ENCODE data around the gene RFPL2. TPM values are rescaled to one million over a fixed set of nuclear protein-coding genes. Genes with fewer than 3 reads are reported as not detected.

RFPL2 gene
- polyA plus RNA-seq, 4 donors, result 0.10 to 0.19 TPM; not detected in 2

DNA sequence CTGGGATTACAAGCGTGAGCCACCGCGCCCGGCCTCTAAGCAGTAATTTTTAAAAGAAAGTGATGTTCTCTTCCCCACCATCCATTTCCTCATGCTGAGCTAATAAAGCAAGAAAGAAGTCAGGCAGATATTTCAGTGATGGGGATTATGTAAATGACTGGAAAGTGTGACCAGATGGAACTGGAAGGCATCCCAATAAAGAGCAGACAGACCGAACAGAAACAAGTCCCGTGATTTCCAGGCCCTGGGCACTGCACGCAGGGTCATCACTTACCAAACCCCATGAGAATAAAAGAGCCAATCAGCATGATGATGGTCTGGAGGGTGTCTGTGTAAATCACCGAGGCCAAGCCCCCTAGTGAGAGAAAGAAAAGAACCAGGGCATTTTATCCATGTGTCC lies 32.1 kb upstream of the RFPL2 start:
- 78 to 92% (median 84%) methylated on average over 8 of the region's 8 CpGs for WGBS, 3 donors
- no peak for FAIRE-seq
- H3K9me3 ChIP-seq (ENCODE audit: control insufficient read depth in 2 of 2, insufficient read depth in 1 of 2, low read depth in 1 of 2, low read length in 1 of 2), result no peaks in the 10 kb centered on the region
- H3K4me3 ChIP-seq (ENCODE audit: low read depth in 1 of 3, low read length in 3 of 3), result no peak overlapping the region
- no peaks in the 10 kb centered on the region for H3K27me3 ChIP-seq (ENCODE audit: control insufficient read depth in 3 of 3, insufficient read depth in 3 of 3, low read length in 3 of 3)
- peaks cover 0 to 21% (median 4%) of the 10 kb centered on the region in 3 donors for H3K4me1 ChIP-seq (ENCODE audit: control insufficient read depth in 3 of 3, insufficient read depth in 2 of 3, low read depth in 1 of 3, low read length in 2 of 3)
- H3K27ac ChIP-seq (ENCODE audit: low read depth in 1 of 3, low read length in 2 of 3), result no peak overlapping the region
- no peak for DNase-seq
- H3K36me3 ChIP-seq (ENCODE audit: control insufficient read depth in 3 of 3, insufficient read depth in 2 of 3, low read depth in 1 of 3, low read length in 3 of 3), result peaks cover 0 to 11% (median 0%) of the 10 kb centered on the region in 3 donors

DNA sequence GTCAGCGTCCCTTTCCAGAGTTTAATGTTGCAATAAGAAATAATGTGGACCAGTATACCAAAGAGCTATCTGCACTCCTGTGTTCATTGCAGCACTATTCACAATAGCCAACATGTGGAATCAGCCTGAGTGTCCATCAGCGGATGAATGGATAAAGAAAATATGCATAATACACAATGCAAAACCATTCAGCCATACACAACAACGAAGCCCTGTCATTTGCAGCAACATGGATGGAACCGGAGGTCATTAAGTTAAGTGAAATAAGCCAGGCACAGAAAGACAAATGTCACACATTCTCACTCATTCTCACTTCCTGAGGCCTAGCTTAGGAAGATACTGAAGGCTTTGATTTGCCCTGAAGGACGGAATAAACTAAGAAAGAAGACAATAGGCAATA lies 28.2 kb upstream of the RFPL2 start:
- DNase-seq (no peak), FAIRE-seq (no peak)
- Histone ChIP-seq H3K27me3 (ENCODE audit: control insufficient read depth in 3 of 3, insufficient read depth in 3 of 3, low read length in 3 of 3) (no peaks in the 10 kb centered on the region), H3K27ac (ENCODE audit: low read depth in 1 of 3, low read length in 2 of 3) (no peak overlapping the region), H3K36me3 (ENCODE audit: control insufficient read depth in 3 of 3, insufficient read depth in 2 of 3, low read depth in 1 of 3, low read length in 3 of 3) (peaks cover 0 to 21% (median 0%) of the 10 kb centered on the region in 3 donors), H3K9me3 (ENCODE audit: control insufficient read depth in 2 of 2, insufficient read depth in 1 of 2, low read depth in 1 of 2, low read length in 1 of 2) (no peaks in the 10 kb centered on the region), H3K4me3 (ENCODE audit: low read depth in 1 of 3, low read length in 3 of 3) (no peak overlapping the region), H3K4me1 (ENCODE audit: control insufficient read depth in 3 of 3, insufficient read depth in 2 of 3, low read depth in 1 of 3, low read length in 2 of 3) (peaks cover 0 to 3% (median 0%) of the 10 kb centered on the region in 3 donors)
- 80 to 96% (median 87%) methylated on average over 5 of the region's 5 CpGs for WGBS, 3 donors

DNA sequence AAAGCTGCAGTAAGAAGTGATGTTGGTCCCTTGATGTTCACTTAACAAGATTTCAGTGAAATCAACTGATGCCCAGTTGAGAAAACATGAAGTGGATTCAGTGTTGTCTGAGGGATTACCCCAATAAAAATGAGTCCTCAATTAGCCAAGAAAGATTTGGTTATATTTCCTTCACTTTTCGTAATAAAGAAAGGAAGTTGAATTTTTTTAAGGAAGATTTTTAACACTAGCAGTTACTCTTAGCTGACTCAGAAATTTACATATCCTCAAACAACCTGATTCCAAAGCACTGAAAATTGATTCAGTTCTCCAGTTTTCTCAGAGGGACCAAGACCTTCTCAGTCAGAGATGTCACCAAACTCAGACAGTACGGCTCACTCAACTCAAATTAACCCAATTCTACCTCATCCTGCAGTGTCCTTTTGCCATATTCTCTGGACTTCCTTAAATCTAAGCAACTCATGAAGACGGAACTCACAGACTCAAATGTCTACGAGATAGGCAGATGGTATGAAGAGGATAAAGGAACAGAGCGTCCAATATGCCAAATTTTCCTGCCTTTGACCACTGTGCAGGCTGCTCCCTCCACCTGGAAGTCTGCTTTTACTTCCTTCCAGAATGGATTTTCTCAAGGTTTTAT lies 27.4 kb upstream of the RFPL2 start:
- FAIRE-seq (no peak), DNase-seq (no peak)
- Histone ChIP-seq H3K36me3 (ENCODE audit: control insufficient read depth in 3 of 3, insufficient read depth in 2 of 3, low read depth in 1 of 3, low read length in 3 of 3) (peaks cover 0 to 25% (median 0%) of the 10 kb centered on the region in 3 donors), H3K9me3 (ENCODE audit: control insufficient read depth in 2 of 2, insufficient read depth in 1 of 2, low read depth in 1 of 2, low read length in 1 of 2) (no peaks in the 10 kb centered on the region), H3K4me3 (ENCODE audit: low read depth in 1 of 3, low read length in 3 of 3) (no peak overlapping the region), H3K27me3 (ENCODE audit: control insufficient read depth in 3 of 3, insufficient read depth in 3 of 3, low read length in 3 of 3) (no peaks in the 10 kb centered on the region), H3K4me1 (ENCODE audit: control insufficient read depth in 3 of 3, insufficient read depth in 2 of 3, low read depth in 1 of 3, low read length in 2 of 3) (no peaks in the 10 kb centered on the region), H3K27ac (ENCODE audit: low read depth in 1 of 3, low read length in 2 of 3) (no peak overlapping the region)
- WGBS, 3 donors, result 64 to 90% (median 76%) methylated on average over 5 of the region's 5 CpGs

DNA sequence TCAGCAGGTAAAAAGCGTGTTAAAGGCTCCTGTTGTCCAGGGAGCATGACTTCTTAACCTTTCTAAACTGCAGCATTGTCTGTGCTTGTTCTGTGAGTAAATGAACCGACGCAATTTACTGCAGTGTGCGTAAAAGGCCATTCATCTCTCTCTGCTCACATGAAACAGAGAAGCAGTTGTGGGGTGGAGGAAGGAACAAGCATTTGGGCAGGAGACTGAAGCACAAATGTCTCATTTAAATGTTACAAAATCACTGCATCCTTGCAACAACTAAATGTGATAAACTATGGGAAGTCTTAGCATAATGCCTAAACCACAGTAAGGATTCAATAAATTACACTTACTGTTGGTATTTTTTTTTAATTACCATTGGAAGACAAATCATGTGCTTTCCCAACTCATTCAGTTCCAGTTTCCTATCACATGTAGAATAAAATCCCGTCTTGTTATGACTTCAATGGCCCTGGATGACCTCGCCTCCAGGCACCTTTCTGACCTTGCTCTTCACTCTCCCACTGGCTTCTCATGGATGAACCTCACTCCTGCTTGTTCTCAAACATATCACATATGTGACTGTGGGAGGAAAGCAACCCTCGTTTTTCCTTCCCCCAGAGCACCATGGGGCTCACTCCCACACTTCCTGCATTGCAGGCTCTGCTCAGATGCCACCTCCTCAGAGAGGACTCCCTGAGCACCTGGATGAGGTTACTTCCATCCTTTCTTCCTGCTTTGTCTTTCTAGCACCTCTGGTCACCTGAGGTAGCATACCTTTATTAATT lies 21.6 kb upstream of the RFPL2 start:
- Histone ChIP-seq H3K27me3 (ENCODE audit: control insufficient read depth in 3 of 3, insufficient read depth in 3 of 3, low read length in 3 of 3) (no peaks in the 10 kb centered on the region), H3K4me1 (ENCODE audit: control insufficient read depth in 3 of 3, insufficient read depth in 2 of 3, low read depth in 1 of 3, low read length in 2 of 3) (no peaks in the 10 kb centered on the region), H3K36me3 (ENCODE audit: control insufficient read depth in 3 of 3, insufficient read depth in 2 of 3, low read depth in 1 of 3, low read length in 3 of 3) (peaks cover 0 to 30% (median 0%) of the 10 kb centered on the region in 3 donors), H3K4me3 (ENCODE audit: low read depth in 1 of 3, low read length in 3 of 3) (no peak overlapping the region), H3K27ac (ENCODE audit: low read depth in 1 of 3, low read length in 2 of 3) (no peak overlapping the region), H3K9me3 (ENCODE audit: control insufficient read depth in 2 of 2, insufficient read depth in 1 of 2, low read depth in 1 of 2, low read length in 1 of 2) (no peaks in the 10 kb centered on the region)
- WGBS, 3 donors, result 68 to 82% (median 73%) methylated on average over 7 of the region's 7 CpGs
- FAIRE-seq, result no peak
- no peak for DNase-seq

DNA sequence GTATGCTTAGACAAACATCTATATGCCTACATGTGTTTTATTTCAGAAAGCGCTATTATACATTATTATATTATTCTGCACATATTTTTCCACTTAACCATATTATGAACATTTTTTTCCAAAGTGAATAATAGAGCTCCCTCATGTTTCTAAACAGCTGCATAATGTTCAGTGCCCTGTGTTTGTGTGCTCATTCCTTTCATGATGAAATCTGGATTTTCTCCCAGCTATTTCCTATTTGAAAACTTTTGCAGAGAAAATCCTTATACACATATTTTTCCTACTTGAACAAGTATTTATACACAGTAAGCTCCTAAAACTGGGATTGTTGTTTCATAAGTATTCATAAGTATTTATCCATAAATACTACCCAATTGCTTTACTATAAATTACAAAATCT lies 18.1 kb upstream of the RFPL2 start:
- no peaks in the 10 kb centered on the region for H3K9me3 ChIP-seq (ENCODE audit: control insufficient read depth in 2 of 2, insufficient read depth in 1 of 2, low read depth in 1 of 2, low read length in 1 of 2)
- 70 to 100% (median 98%) methylated on average over 1 of the region's 1 CpG for WGBS, 3 donors
- no peak for DNase-seq
- H3K27me3 ChIP-seq (ENCODE audit: control insufficient read depth in 3 of 3, insufficient read depth in 3 of 3, low read length in 3 of 3), result no peaks in the 10 kb centered on the region
- H3K4me3 ChIP-seq (ENCODE audit: low read depth in 1 of 3, low read length in 3 of 3), result no peak overlapping the region
- H3K4me1 ChIP-seq (ENCODE audit: control insufficient read depth in 3 of 3, insufficient read depth in 2 of 3, low read depth in 1 of 3, low read length in 2 of 3), result no peaks in the 10 kb centered on the region
- H3K27ac ChIP-seq (ENCODE audit: low read depth in 1 of 3, low read length in 2 of 3), result no peak overlapping the region
- no peak for FAIRE-seq
- peaks cover 0 to 17% (median 0%) of the 10 kb centered on the region in 3 donors for H3K36me3 ChIP-seq (ENCODE audit: control insufficient read depth in 3 of 3, insufficient read depth in 2 of 3, low read depth in 1 of 3, low read length in 3 of 3)

DNA sequence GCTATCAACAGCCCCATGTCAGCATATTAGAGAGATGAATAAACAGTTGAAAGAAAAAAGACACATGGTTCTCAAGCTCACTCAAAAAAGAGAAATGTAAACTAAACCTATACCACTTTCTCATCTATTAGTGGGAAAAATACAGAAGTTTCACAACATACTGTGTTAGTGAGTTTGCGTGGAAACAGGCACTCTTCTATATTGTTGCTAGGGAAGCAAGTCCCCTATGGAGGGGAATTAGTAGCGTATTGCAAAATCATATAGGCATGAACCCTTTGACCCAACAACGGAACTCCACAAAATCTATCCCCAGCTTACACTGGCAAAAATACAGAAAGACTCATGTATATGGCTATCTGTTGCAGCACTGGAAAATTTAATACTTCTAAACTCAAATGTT lies 14.2 kb upstream of the RFPL2 start:
- no peak overlapping the region for H3K4me3 ChIP-seq (ENCODE audit: low read depth in 1 of 3, low read length in 3 of 3)
- peaks cover 0 to 3% (median 0%) of the 10 kb centered on the region in 3 donors for H3K36me3 ChIP-seq (ENCODE audit: control insufficient read depth in 3 of 3, insufficient read depth in 2 of 3, low read depth in 1 of 3, low read length in 3 of 3)
- H3K27ac ChIP-seq (ENCODE audit: low read depth in 1 of 3, low read length in 2 of 3), result no peak overlapping the region
- H3K4me1 ChIP-seq (ENCODE audit: control insufficient read depth in 3 of 3, insufficient read depth in 2 of 3, low read depth in 1 of 3, low read length in 2 of 3), result no peaks in the 10 kb centered on the region
- no peaks in the 10 kb centered on the region for H3K9me3 ChIP-seq (ENCODE audit: control insufficient read depth in 2 of 2, insufficient read depth in 1 of 2, low read depth in 1 of 2, low read length in 1 of 2)
- no peaks in the 10 kb centered on the region for H3K27me3 ChIP-seq (ENCODE audit: control insufficient read depth in 3 of 3, insufficient read depth in 3 of 3, low read length in 3 of 3)
- 87 to 98% (median 92%) methylated on average over 3 of the region's 3 CpGs for WGBS, 3 donors
- DNase-seq, result no peak
- FAIRE-seq, result no peak

DNA sequence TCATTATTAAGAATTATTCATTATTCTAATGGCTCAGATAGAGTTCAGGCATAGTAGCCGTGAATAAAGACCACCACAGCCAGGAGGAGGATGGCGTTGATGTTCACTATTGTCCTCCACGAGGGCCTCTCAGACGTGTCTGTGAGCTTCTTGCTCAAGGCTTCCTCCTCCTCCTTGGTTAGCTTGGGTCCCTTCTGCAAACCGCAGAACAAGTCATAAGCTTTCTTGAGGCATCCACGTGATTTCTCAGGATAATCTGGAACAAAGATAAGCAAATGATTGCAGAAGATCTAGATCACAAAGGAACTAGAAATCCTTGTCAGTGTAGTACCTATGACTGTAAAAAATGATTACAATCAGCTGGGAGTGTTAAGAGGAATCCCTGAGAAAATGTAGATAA lies 13.6 kb upstream of the RFPL2 start:
- H3K27ac ChIP-seq (ENCODE audit: low read depth in 1 of 3, low read length in 2 of 3), result no peak overlapping the region
- FAIRE-seq (no peak), DNase-seq (no peak)
- peaks cover 0 to 3% (median 0%) of the 10 kb centered on the region in 3 donors for H3K36me3 ChIP-seq (ENCODE audit: control insufficient read depth in 3 of 3, insufficient read depth in 2 of 3, low read depth in 1 of 3, low read length in 3 of 3)
- H3K9me3 ChIP-seq (ENCODE audit: control insufficient read depth in 2 of 2, insufficient read depth in 1 of 2, low read depth in 1 of 2, low read length in 1 of 2), result no peaks in the 10 kb centered on the region
- WGBS, 3 donors, result 74 to 76% (median 75%) methylated on average over 6 of the region's 6 CpGs
- no peaks in the 10 kb centered on the region for H3K27me3 ChIP-seq (ENCODE audit: control insufficient read depth in 3 of 3, insufficient read depth in 3 of 3, low read length in 3 of 3)
- no peak overlapping the region for H3K4me3 ChIP-seq (ENCODE audit: low read depth in 1 of 3, low read length in 3 of 3)
- H3K4me1 ChIP-seq (ENCODE audit: control insufficient read depth in 3 of 3, insufficient read depth in 2 of 3, low read depth in 1 of 3, low read length in 2 of 3), result no peaks in the 10 kb centered on the region

DNA sequence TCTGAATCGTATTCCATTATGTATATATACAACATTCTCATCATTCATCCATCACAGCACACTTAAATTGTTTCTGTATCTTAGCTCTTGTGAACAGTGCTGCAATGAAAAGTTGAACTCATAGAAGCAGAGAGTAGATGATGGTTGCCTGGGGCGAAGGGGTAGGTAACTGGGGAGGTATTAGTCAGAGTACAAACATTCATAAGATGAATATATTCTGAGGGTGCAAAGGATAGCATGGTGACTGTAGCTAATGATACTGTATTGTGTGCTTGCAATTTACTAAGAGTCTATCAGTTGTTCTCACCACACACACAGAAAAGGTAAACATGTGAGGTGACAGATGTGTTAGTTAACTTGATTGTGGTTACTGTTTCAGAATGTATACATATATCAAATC lies 12.6 kb upstream of the RFPL2 start:
- peaks cover 0 to 3% (median 0%) of the 10 kb centered on the region in 3 donors for H3K36me3 ChIP-seq (ENCODE audit: control insufficient read depth in 3 of 3, insufficient read depth in 2 of 3, low read depth in 1 of 3, low read length in 3 of 3)
- H3K9me3 ChIP-seq (ENCODE audit: control insufficient read depth in 2 of 2, insufficient read depth in 1 of 2, low read depth in 1 of 2, low read length in 1 of 2), result no peaks in the 10 kb centered on the region
- WGBS, 3 donors, result 83 to 90% (median 86%) methylated on average over 2 of the region's 2 CpGs
- no peaks in the 10 kb centered on the region for H3K4me1 ChIP-seq (ENCODE audit: control insufficient read depth in 3 of 3, insufficient read depth in 2 of 3, low read depth in 1 of 3, low read length in 2 of 3)
- FAIRE-seq (no peak), DNase-seq (no peak)
- H3K27me3 ChIP-seq (ENCODE audit: control insufficient read depth in 3 of 3, insufficient read depth in 3 of 3, low read length in 3 of 3), result no peaks in the 10 kb centered on the region
- no peak overlapping the region for H3K4me3 ChIP-seq (ENCODE audit: low read depth in 1 of 3, low read length in 3 of 3)
- H3K27ac ChIP-seq (ENCODE audit: low read depth in 1 of 3, low read length in 2 of 3), result no peak overlapping the region
